Activated T-cell treated with anti-CD3 and anti-CD28 coated beads, Interleukin-2, amount 50 U/mL, for 72 hours (primary cell): ENCODE measurements around the gene NPW. TPM values are rescaled to one million over a fixed set of nuclear protein-coding genes. Genes with fewer than 3 reads are reported as not detected.
"Not testable (repeated sequence)": the region's sequence is repeated elsewhere in the genome, so short reads cannot be mapped to it uniquely, and the experiment has no call there.

Source experiments
- ATAC-seq, 2 donors: fragments of 150-1000 bp; cut with Tn5 transposase; replicated peaks in 1 of 2; 2 replicates each; pipeline ENCODE4 v1.10.0; 2021; ENCODE audit warnings: moderate library complexity in 2 of 2, mild to moderate bottlenecking in 1 of 2
- DNase-seq, 2 donors: peaks; one replicate each; pipeline ENCODE4 v3.0.0; 2021 to 2022; ENCODE audit warnings: mixed read lengths in 1 of 2
- H3K27ac Mint-ChIP-seq: one replicate; pipeline ENCODE4 v1.8.0; 2022; ENCODE audit warnings: mild to moderate bottlenecking, moderate library complexity, mixed read lengths
- H3K27me3 Mint-ChIP-seq: one replicate; pipeline ENCODE4 v1.8.0; 2022; ENCODE audit warnings: low read depth, mixed read lengths
- H3K36me3 Mint-ChIP-seq, 2 donors: one replicate each; pipeline ENCODE4 v1.8.0; 2022; ENCODE audit warnings: mixed read lengths in 2 of 2, mild to moderate bottlenecking in 1 of 2; ENCODE audit not compliant: insufficient read depth in 2 of 2
- H3K4me1 Mint-ChIP-seq: one replicate; pipeline ENCODE4 v1.8.0; 2022; ENCODE audit warnings: low read depth, mixed read lengths
- H3K4me3 Mint-ChIP-seq, 2 donors: one replicate each; pipeline ENCODE4 v1.8.0; 2022; ENCODE audit warnings: mild to moderate bottlenecking in 2 of 2, mixed read lengths in 2 of 2, moderate library complexity in 2 of 2
- H3K9me3 Mint-ChIP-seq, 2 donors: one replicate each; pipeline ENCODE4 v1.8.0; 2022; ENCODE audit warnings: mixed read lengths in 2 of 2
- total RNA-seq, 2 donors: library from RNA; stranded (reverse); gene quantifications; one replicate each; pipeline ENCODE4 v1.2.3, GENCODE V29; 2022

The NPW gene
- total RNA-seq, 2 donors from 2014 or later = 1.5 to 1.9 TPM

- H3K9me3 Mint-ChIP-seq = no peaks in the 10 kb centered on the region
- H3K27ac Mint-ChIP-seq = no peak overlapping the region
- H3K4me3 Mint-ChIP-seq = peak overlapping the region; percentile 95 to 96
- DNase-seq (peak in 1 of 2 donors; percentile 41), ATAC-seq (peak; percentile 31 to 45)
- peaks cover 6 to 9% of the 10 kb centered on the region in 2 donors for H3K36me3 Mint-ChIP-seq
- no peaks in the 10 kb centered on the region for H3K27me3 Mint-ChIP-seq
- H3K4me1 Mint-ChIP-seq = peaks cover 46% of the 10 kb centered on the region
Measured at GRCh38 chr16:2009164-2009711, 10.3 kb upstream of the NPW start.

GRCh38 chr16:2009791-2010510 is 9.6 kb upstream of the NPW start, which contains the start of gene ZNF598:
Gene ZNF598, minus strand, starts transcription at chr16:2009821.
- no peaks in the 10 kb centered on the region for H3K9me3 Mint-ChIP-seq
- H3K27me3 Mint-ChIP-seq = no peaks in the 10 kb centered on the region
- peaks cover 44% of the 10 kb centered on the region for H3K4me1 Mint-ChIP-seq
- ATAC-seq (peak; percentile 96 to 98), DNase-seq (peak; percentile 86 to 90)
- H3K4me3 Mint-ChIP-seq = peak within 1 kb of the TSS; percentile 95 to 97
- peak within 1 kb of the TSS; percentile 94 for H3K27ac Mint-ChIP-seq
- H3K36me3 Mint-ChIP-seq = peaks cover 6 to 9% of the 10 kb centered on the region in 2 donors

- H3K36me3 Mint-ChIP-seq, H3K4me3 Mint-ChIP-seq, H3K27ac Mint-ChIP-seq, ATAC-seq, H3K27me3 Mint-ChIP-seq, DNase-seq, H3K9me3 Mint-ChIP-seq: not testable (repeated sequence)
- peaks cover 29% of the 10 kb centered on the region for H3K4me1 Mint-ChIP-seq
Measured at GRCh38 chr16:2011726-2012125, 7.9 kb upstream of the NPW start.

GRCh38 chr16:2013527-2013926 is 6.1 kb upstream of the NPW start:
- peaks cover 6% of the 10 kb centered on the region for H3K27me3 Mint-ChIP-seq
- peaks cover 11% of the 10 kb centered on the region for H3K4me1 Mint-ChIP-seq
- peaks cover under 1 to 2% of the 10 kb centered on the region in 2 donors for H3K36me3 Mint-ChIP-seq
- H3K27ac Mint-ChIP-seq = no peak overlapping the region
- DNase-seq (no peak), ATAC-seq (no peak)
- H3K4me3 Mint-ChIP-seq = no peak overlapping the region
- no peaks in the 10 kb centered on the region for H3K9me3 Mint-ChIP-seq

GRCh38 chr16:2015117-2015946 is 4.3 kb upstream of the NPW start:
- no peaks in the 10 kb centered on the region for H3K9me3 Mint-ChIP-seq
- H3K4me1 Mint-ChIP-seq = peaks cover 4% of the 10 kb centered on the region
- H3K27ac Mint-ChIP-seq = no peak overlapping the region
- ATAC-seq (no peak), DNase-seq (no peak)
- no peaks in the 10 kb centered on the region for H3K36me3 Mint-ChIP-seq
- H3K27me3 Mint-ChIP-seq = peaks cover 13% of the 10 kb centered on the region
- H3K4me3 Mint-ChIP-seq = no peak overlapping the region

- peaks cover 18% of the 10 kb centered on the region for H3K27me3 Mint-ChIP-seq
- no peak for ATAC-seq
- DNase-seq = no peak
- H3K4me1 Mint-ChIP-seq = peaks cover 5% of the 10 kb centered on the region
- no peaks in the 10 kb centered on the region for H3K36me3 Mint-ChIP-seq
- H3K27ac Mint-ChIP-seq = no peak overlapping the region
- H3K4me3 Mint-ChIP-seq = no peak overlapping the region
- H3K9me3 Mint-ChIP-seq = no peaks in the 10 kb centered on the region
Measured at GRCh38 chr16:2015947-2016208, 3.7 kb upstream of the NPW start.

GRCh38 chr16:2016407-2016922 is 3.1 kb upstream of the NPW start:
- peak; percentile 40 to 44 for DNase-seq
- Mint-ChIP-seq H3K9me3 (no peaks in the 10 kb centered on the region), H3K4me1 (peaks cover 7% of the 10 kb centered on the region), H3K27me3 (peaks cover 24% of the 10 kb centered on the region), H3K4me3 (no peak overlapping the region), H3K27ac (no peak overlapping the region), H3K36me3 (no peaks in the 10 kb centered on the region)
- ATAC-seq = peak; percentile 29 to 47

- Mint-ChIP-seq H3K9me3 (no peaks in the 10 kb centered on the region), H3K36me3 (no peaks in the 10 kb centered on the region), H3K4me3 (peak overlapping the region; percentile 49 to 75), H3K4me1 (peaks cover 19% of the 10 kb centered on the region), H3K27ac (no peak overlapping the region), H3K27me3 (peaks cover 39% of the 10 kb centered on the region)
- DNase-seq = no peak
- ATAC-seq = no peak
Measured at GRCh38 chr16:2019921-2020831, 591 bp downstream of the NPW start.

GRCh38 chr16:2022723-2023091 is 3.1 kb downstream of the NPW start:
- Mint-ChIP-seq H3K4me1 (peaks cover 19% of the 10 kb centered on the region), H3K27me3 (peaks cover 48% of the 10 kb centered on the region), H3K9me3 (no peaks in the 10 kb centered on the region), H3K4me3 (peak overlapping the region; percentile 79 to 87), H3K27ac (no peak overlapping the region), H3K36me3 (no peaks in the 10 kb centered on the region)
- peak; percentile 44 to 49 for ATAC-seq
- peak; percentile 37 to 51 for DNase-seq

GRCh38 chr16:2023092-2024031 is 3.8 kb downstream of the NPW start:
- Mint-ChIP-seq H3K27ac (no peak overlapping the region), H3K9me3 (no peaks in the 10 kb centered on the region), H3K36me3 (no peaks in the 10 kb centered on the region), H3K4me3 (peak overlapping the region; percentile 79 to 87), H3K27me3 (peaks cover 49% of the 10 kb centered on the region), H3K4me1 (peaks cover 19% of the 10 kb centered on the region)
- peak; percentile 93 to 98 for DNase-seq
- peak; percentile 75 to 78 for ATAC-seq

GRCh38 chr16:2024032-2024420 is 4.4 kb downstream of the NPW start:
- Mint-ChIP-seq H3K4me3 (peak overlapping the region in 1 of 2 donors; percentile 37), H3K27ac (no peak overlapping the region), H3K27me3 (peaks cover 44% of the 10 kb centered on the region), H3K36me3 (no peaks in the 10 kb centered on the region), H3K9me3 (no peaks in the 10 kb centered on the region), H3K4me1 (peaks cover 19% of the 10 kb centered on the region)
- no peak for DNase-seq
- ATAC-seq = no peak

- Mint-ChIP-seq H3K9me3 (no peaks in the 10 kb centered on the region), H3K27me3 (peaks cover 43% of the 10 kb centered on the region), H3K36me3 (no peaks in the 10 kb centered on the region), H3K27ac (no peak overlapping the region), H3K4me1 (peaks cover 19% of the 10 kb centered on the region), H3K4me3 (peak overlapping the region in 1 of 2 donors; percentile 59)
- ATAC-seq (no peak), DNase-seq (no peak)
Measured at GRCh38 chr16:2025251-2025650, 5.7 kb downstream of the NPW start.
